Endothelial cell of umbilical vein (primary cell): ENCODE results near the gene SLC9C1. TPM values are rescaled to one million over a fixed set of nuclear protein-coding genes. Genes with fewer than 3 reads are reported as not detected.

Experiments used
- BruUV-seq: library from RNA; stranded (reverse); fragments of 400-500 nt; replicated peaks from 2 replicates; lab custom pipeline; 2021; lab: Mats Ljungman, UMichigan
- CTCF ChIA-PET: fragments of 300-600, 350-600 bp; sonication (Branson Sonifier 250); formaldehyde crosslinking; loops from one replicate; lab custom pipeline; 2021; ENCODE audit warnings: antibody characterized with exemption, inconsistent platforms; lab: Charles Lee
- POLR2A ChIA-PET: fragments of 300-600, 350-600 bp; sonication (Branson Sonifier 250); formaldehyde crosslinking; loops from one replicate; lab custom pipeline; 2021; ENCODE audit warnings: antibody characterized with exemption, inconsistent platforms; lab: Charles Lee
- DNase-seq: peaks from one replicate; pipeline ENCODE4 v3.0.0-alpha.2; 2011; ENCODE audit warnings: low read depth, low spot score
- FAIRE-seq: peaks from 2 replicates; lab custom pipeline; 2011; peaks lifted over from hg19 to GRCh38; lab: Jason Lieb, UNC
- H2AFZ ChIP-seq: 2 replicates; pipeline ENCODE4 v1.6.0; 2012; ENCODE audit warnings: low read depth, low read length, control low read depth, inconsistent platforms
- H3K27ac ChIP-seq: 2 replicates; pipeline ENCODE4 v1.5.1; 2011; ENCODE audit warnings: low read depth, mild to moderate bottlenecking, control low read depth, low read length, moderate library complexity; ENCODE audit not compliant: insufficient read depth
- H3K27me3 ChIP-seq, 2 experiments: 2 replicates each; pipeline versions ENCODE4 v1.6.0 to v1.6.1; 2011; ENCODE audit warnings: low read length in 2 of 2, mixed read lengths in 1 of 2; ENCODE audit not compliant: control insufficient read depth in 2 of 2, insufficient read depth in 2 of 2
- H3K36me3 ChIP-seq, 2 experiments: 2 replicates in 1 of 2; 3 replicates in 1 of 2; pipeline ENCODE4 v1.5.1; 2011; ENCODE audit warnings: low read length in 2 of 2, mild to moderate bottlenecking in 1 of 2, moderate library complexity in 1 of 2; ENCODE audit not compliant: control insufficient read depth in 2 of 2, insufficient read depth in 2 of 2; ENCODE audit errors: extremely low read depth in 1 of 2
- H3K4me1 ChIP-seq: 3 replicates; pipeline ENCODE4 v1.5.1; 2011; ENCODE audit warnings: mild to moderate bottlenecking, low read length; ENCODE audit not compliant: control insufficient read depth, insufficient read depth; ENCODE audit errors: extremely low read depth
- H3K4me2 ChIP-seq: 2 replicates; pipeline ENCODE4 v1.6.1; 2011; ENCODE audit warnings: low read length, control low read depth, mixed read lengths; ENCODE audit not compliant: insufficient read depth
- H3K4me3 ChIP-seq, 3 experiments: fragments of 200-600 bp in 1 of 3; sonication (generic), shearing (Covaris generic) in 1 of 3; replicated peaks in 1 of 3; 2 replicates each; pipeline ENCODE4 v1.5.1; 2011 to 2016; ENCODE audit warnings: control low read depth in 3 of 3, low read length in 3 of 3, mild to moderate bottlenecking in 2 of 3, inconsistent platforms in 1 of 3, low read depth in 1 of 3, moderate library complexity in 1 of 3; ENCODE audit not compliant: insufficient read depth in 1 of 3
- H3K79me2 ChIP-seq: 2 replicates; pipeline ENCODE4 v1.6.0; 2012; ENCODE audit warnings: low read length, inconsistent platforms; ENCODE audit not compliant: control insufficient read depth, insufficient read depth
- H3K9ac ChIP-seq: replicated peaks from 2 replicates; pipeline ENCODE3; 2011; ENCODE audit warnings: low read length, control low read depth; ENCODE audit not compliant: insufficient read depth; ENCODE audit errors: extremely low read depth
- H3K9me1 ChIP-seq: replicated peaks from 3 replicates; pipeline ENCODE4 v1.6.0; 2011; ENCODE audit warnings: mild to moderate bottlenecking, low read length; ENCODE audit not compliant: control insufficient read depth, insufficient read depth; ENCODE audit errors: extremely low read depth
- H3K9me3 ChIP-seq: replicated peaks from 2 replicates; pipeline ENCODE4 v1.5.1; 2012; ENCODE audit warnings: low read length, inconsistent platforms; ENCODE audit not compliant: control insufficient read depth, insufficient read depth
- H4K20me1 ChIP-seq: replicated peaks from 2 replicates; pipeline ENCODE3; 2011; ENCODE audit warnings: mild to moderate bottlenecking, low read length; ENCODE audit not compliant: control insufficient read depth, insufficient read depth; ENCODE audit errors: extremely low read depth
- CTCF ChIP-seq, 2 donors: IDR thresholded peaks; 1 replicate in 1 of 2; 2 replicates in 1 of 2; pipeline ENCODE4 v1.5.1; 2011; ENCODE audit warnings: low read length in 2 of 2, mild to moderate bottlenecking in 2 of 2, moderate library complexity in 2 of 2, control low read depth in 1 of 2, inconsistent platforms in 1 of 2, low read depth in 1 of 2; ENCODE audit not compliant: insufficient read depth in 1 of 2; ENCODE audit errors: extremely low read depth in 1 of 2
- EZH2 ChIP-seq: IDR thresholded peaks from 2 replicates; pipeline ENCODE4 v1.6.1; 2012; ENCODE audit warnings: borderline replicate concordance, low read depth, mild to moderate bottlenecking, moderate library complexity, low read length, inconsistent platforms; ENCODE audit not compliant: severe bottlenecking
- FOS ChIP-seq: IDR thresholded peaks from 2 replicates; pipeline ENCODE4 v1.6.1; 2011; ENCODE audit warnings: mild to moderate bottlenecking, low read length, moderate library complexity, borderline replicate concordance; ENCODE audit not compliant: insufficient read depth
- GATA2 ChIP-seq: IDR thresholded peaks from 2 replicates; pipeline ENCODE4 v1.7.0; 2011; ENCODE audit warnings: low read depth, mild to moderate bottlenecking, moderate library complexity, mixed read lengths, low read length; ENCODE audit not compliant: insufficient read length, insufficient read depth
- JUN ChIP-seq: IDR thresholded peaks from 2 replicates; pipeline ENCODE4 v1.6.1; 2011; ENCODE audit warnings: borderline replicate concordance, low read depth; ENCODE audit not compliant: insufficient read length, insufficient read depth
- MAX ChIP-seq: IDR thresholded peaks from 2 replicates; pipeline ENCODE4 v1.6.1; 2011; ENCODE audit not compliant: insufficient read depth, insufficient read length
- MYC ChIP-seq: IDR thresholded peaks from one replicate; pipeline ENCODE4 v1.6.1; 2011; ENCODE audit warnings: mild to moderate bottlenecking, low read depth, low read length
- POLR2A ChIP-seq: IDR thresholded peaks from 2 replicates; pipeline ENCODE4 v1.6.1; 2012; ENCODE audit warnings: low read depth, mild to moderate bottlenecking, control low read depth, low read length
- POLR2AphosphoS5 ChIP-seq: IDR thresholded peaks from 2 replicates; pipeline ENCODE4 v1.6.1; 2012; ENCODE audit warnings: low read depth, mild to moderate bottlenecking, control low read depth, low read length, moderate library complexity; ENCODE audit not compliant: insufficient read depth
- dilution Hi-C: fragments of 300-500 bp; cut with MboI; formaldehyde crosslinking; loops from one replicate; pipeline ENCODE4 v1.15.0; 2019; ENCODE audit warnings: low sequenced_read_pairs; ENCODE audit not compliant: extremely low pct_ligation_motif_present
- intact Hi-C: fragments of 100-400 bp; cut with micrococcal nuclease; formaldehyde crosslinking; loops from one replicate; pipeline ENCODE4 v1.10.0; 2022
- polyA plus RNA-seq, 4 experiments: library from polyadenylated mRNA; depleted of rRNA in 3 of 4; stranded (reverse) in 3 of 4; unstranded in 1 of 4; fragments of >200 nt; gene quantifications; 2 replicates each; pipeline versions ENCODE4 v1.2.1 to v1.2.3, GENCODE V29; 2011 to 2012; ENCODE audit warnings: missing spikeins in 1 of 4
- total RNA-seq: library from RNA; stranded (reverse); gene quantifications from 2 replicates; pipeline ENCODE4 v1.2.3, GENCODE V29; 2021

The SLC9C1 gene
- total and polyA plus RNA-seq, 2 donors (not counting 3 experiments of a cell fraction or from before 2014, with no cell fraction given) = not detected

GRCh38 chr3:112127522-112128494 lies 166.2 kb downstream of the SLC9C1 start:
- POLR2A ChIA-PET = no interaction called here
- no peak overlapping the region for H3K4me2 ChIP-seq
- no peak overlapping the region for H2AFZ ChIP-seq
- H3K9me3 ChIP-seq = no peaks in the 10 kb centered on the region
- DNase-seq (no peak), FAIRE-seq (peak; percentile 40)
- H3K4me3 ChIP-seq = no peak overlapping the region
- H3K4me1 ChIP-seq = no peaks in the 10 kb centered on the region
- dilution Hi-C loops = no loop called here
- no peak overlapping the region for H3K27ac ChIP-seq
- H4K20me1 ChIP-seq = no peaks in the 10 kb centered on the region
- H3K79me2 ChIP-seq = no peaks in the 10 kb centered on the region
- no peak for TF ChIP-seq POLR2AphosphoS5
- no peak for TF ChIP-seq GATA2
- TF ChIP-seq MAX = no peak
- no peak for TF ChIP-seq POLR2A
- no peak for TF ChIP-seq JUN
- no peak for TF ChIP-seq EZH2
- no peak for TF ChIP-seq MYC
- no peak for TF ChIP-seq FOS
- TF ChIP-seq CTCF (IDR thresholded peaks at IDR 0.05; ENCODE audit: extremely low read depth in 1 of 2, insufficient read depth in 1 of 2, low read depth in 1 of 2, low read length in 2 of 2) = no peak
- CTCF ChIA-PET = interaction anchor here (1.2 to 3.0 kb wide), 4 partner anchors 9 to 393 kb away, joined by 3 to 12 read pairs (median 5); no protein-coding TSS in a partner anchor
- no peaks in the 10 kb centered on the region for H3K27me3 ChIP-seq
- no peaks in the 10 kb centered on the region for H3K36me3 ChIP-seq
- H3K9ac ChIP-seq = no peak overlapping the region
- H3K9me1 ChIP-seq = no peaks in the 10 kb centered on the region
- intact Hi-C loops = no loop called here
- BruUV-seq = no TSS peak
